ENCODE results near the gene DPH6.

Gene DPH6

DNA sequence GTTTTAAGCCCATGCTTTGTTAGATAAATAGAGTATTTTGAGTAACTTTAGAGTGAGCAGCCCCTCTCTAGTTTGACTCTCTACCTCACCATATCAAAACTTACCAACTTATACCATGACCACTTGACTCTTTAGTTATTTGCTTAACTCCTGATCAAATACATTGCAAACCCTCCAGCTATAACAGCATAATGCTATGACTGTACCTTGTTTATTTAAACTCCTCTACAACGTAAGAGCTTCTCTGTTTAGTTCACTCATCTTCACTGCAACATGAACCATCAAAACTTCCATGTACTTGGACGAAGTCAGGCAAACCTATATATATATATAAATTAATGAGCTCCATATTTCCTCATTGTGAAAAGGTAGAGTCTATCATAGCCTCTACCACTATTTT is 218.2 kb downstream of the DPH6 start:
- Histone ChIP-seq H3K4me1 (ENCODE audit: insufficient read depth, low read length) (no peaks in the 10 kb centered on the region), H3K4me3 (ENCODE audit: low read depth in 1 of 2, low read length in 2 of 2) (no peak overlapping the region), H3K36me3 (ENCODE audit: insufficient read depth, low read length) (no peaks in the 10 kb centered on the region), H3K9ac (ENCODE audit: low read length) (no peak overlapping the region), H3K9me3 (ENCODE audit: low read length) (no peaks in the 10 kb centered on the region), H3K27me3 (ENCODE audit: control insufficient read depth in 1 of 2, insufficient read depth in 2 of 2, low read length in 2 of 2) (no peaks in the 10 kb centered on the region), H3K27ac (ENCODE audit: low read depth, low read length) (no peak overlapping the region)

DNA sequence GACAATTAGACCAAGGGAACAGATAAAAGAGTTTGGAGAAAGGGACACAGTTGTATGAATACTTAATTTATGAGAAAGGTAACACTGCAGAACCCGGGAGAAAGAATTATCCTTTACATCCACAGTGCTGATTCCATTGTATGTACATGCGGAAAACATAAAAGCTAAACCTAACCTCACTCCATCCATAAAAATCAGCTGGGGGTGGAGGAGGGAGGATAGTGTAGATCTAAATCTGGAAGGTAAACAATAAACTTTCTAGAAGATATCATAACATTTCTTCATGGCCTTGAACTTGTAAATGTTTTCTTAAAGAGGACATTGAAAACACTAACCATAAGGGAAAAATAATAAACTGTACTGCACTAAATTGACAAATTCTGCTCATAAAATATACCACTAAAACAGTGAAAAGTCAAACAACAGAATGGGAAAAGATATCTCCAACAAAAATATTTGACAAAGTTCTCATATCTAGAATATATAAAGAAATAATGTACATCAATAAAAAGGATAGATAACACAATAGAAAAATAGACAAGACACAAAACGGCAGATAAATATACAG is 220.5 kb downstream of the DPH6 start:
- Histone ChIP-seq H3K4me3 (ENCODE audit: low read depth in 1 of 2, low read length in 2 of 2) (no peak overlapping the region), H3K36me3 (ENCODE audit: insufficient read depth, low read length) (no peaks in the 10 kb centered on the region), H3K27me3 (ENCODE audit: control insufficient read depth in 1 of 2, insufficient read depth in 2 of 2, low read length in 2 of 2) (no peaks in the 10 kb centered on the region), H3K27ac (ENCODE audit: low read depth, low read length) (no peak overlapping the region), H3K9me3 (ENCODE audit: low read length) (no peaks in the 10 kb centered on the region), H3K9ac (ENCODE audit: low read length) (no peak overlapping the region), H3K4me1 (ENCODE audit: insufficient read depth, low read length) (no peaks in the 10 kb centered on the region)

DNA sequence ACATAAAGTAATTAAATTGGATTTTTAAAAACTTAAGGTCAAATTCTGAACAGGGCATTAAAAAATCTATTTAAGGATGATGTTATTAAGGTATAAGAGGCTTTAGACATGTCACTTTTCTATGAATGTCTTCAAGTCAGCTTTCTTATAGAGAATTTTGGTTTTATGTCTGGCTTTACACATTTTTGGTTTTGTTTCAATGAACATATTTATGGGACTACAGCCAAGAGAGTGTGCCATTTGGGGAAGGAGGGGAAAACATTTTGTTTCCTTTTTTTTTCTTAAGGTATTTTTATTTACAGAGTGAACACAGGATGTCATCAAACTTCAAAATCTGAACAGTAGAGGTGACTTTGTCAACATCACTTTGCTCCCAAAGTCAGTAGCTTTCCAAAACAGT is 222.8 kb downstream of the DPH6 start:
- Histone ChIP-seq H3K4me3 (ENCODE audit: low read depth in 1 of 2, low read length in 2 of 2) (no peak overlapping the region), H3K9me3 (ENCODE audit: low read length) (no peaks in the 10 kb centered on the region), H3K9ac (ENCODE audit: low read length) (no peak overlapping the region), H3K36me3 (ENCODE audit: insufficient read depth, low read length) (no peaks in the 10 kb centered on the region), H3K27ac (ENCODE audit: low read depth, low read length) (no peak overlapping the region), H3K27me3 (ENCODE audit: control insufficient read depth in 1 of 2, insufficient read depth in 2 of 2, low read length in 2 of 2) (no peaks in the 10 kb centered on the region), H3K4me1 (ENCODE audit: insufficient read depth, low read length) (no peaks in the 10 kb centered on the region)

GRCh38 chr15:35321926-35322325 is 224.0 kb downstream of the DPH6 start:
- Histone ChIP-seq H3K27me3 (ENCODE audit: control insufficient read depth in 1 of 2, insufficient read depth in 2 of 2, low read length in 2 of 2) (no peaks in the 10 kb centered on the region), H3K27ac (ENCODE audit: low read depth, low read length) (no peak overlapping the region), H3K4me1 (ENCODE audit: insufficient read depth, low read length) (no peaks in the 10 kb centered on the region), H3K9ac (ENCODE audit: low read length) (no peak overlapping the region), H3K36me3 (ENCODE audit: insufficient read depth, low read length) (no peaks in the 10 kb centered on the region), H3K4me3 (ENCODE audit: low read depth in 1 of 2, low read length in 2 of 2) (no peak overlapping the region), H3K9me3 (ENCODE audit: low read length) (no peaks in the 10 kb centered on the region)

GRCh38 chr15:35320911-35321310 is 225.1 kb downstream of the DPH6 start:
- no peaks in the 10 kb centered on the region for H3K9me3 ChIP-seq (ENCODE audit: low read length)

More at GRCh38 chr15:35320911-35321310, 225.1 kb downstream of the DPH6 start:
- Histone ChIP-seq H3K4me1 (ENCODE audit: insufficient read depth, low read length) (no peaks in the 10 kb centered on the region), H3K27me3 (ENCODE audit: control insufficient read depth in 1 of 2, insufficient read depth in 2 of 2, low read length in 2 of 2) (no peaks in the 10 kb centered on the region), H3K27ac (ENCODE audit: low read depth, low read length) (no peak overlapping the region), H3K9ac (ENCODE audit: low read length) (no peak overlapping the region), H3K36me3 (ENCODE audit: insufficient read depth, low read length) (no peaks in the 10 kb centered on the region), H3K4me3 (ENCODE audit: low read depth in 1 of 2, low read length in 2 of 2) (no peak overlapping the region)

Measured in muscle layer of colon (tissue), 2 donors.